Astrocyte (in vitro differentiated cells and primary cell): ENCODE measurements around the gene TDRKH.

Experiments
- CTCF ChIP-seq: IDR thresholded peaks from 2 replicates; pipeline ENCODE4 v1.5.1; 2011; ENCODE audit warnings: low read depth, mild to moderate bottlenecking, inconsistent platforms, low read length, moderate library complexity; ENCODE audit not compliant: insufficient read depth
- EZH2 ChIP-seq: IDR thresholded peaks from 2 replicates; pipeline ENCODE4 v1.6.1; 2012; ENCODE audit warnings: mild to moderate bottlenecking, low read length, inconsistent platforms; ENCODE audit not compliant: insufficient read depth

GRCh38 chr1:151837884-151838221 lies 47.6 kb upstream of the TDRKH start:
- TF ChIP-seq CTCF (no peak), EZH2 (peak; percentile 56)
